ES-I3 (cell line): ENCODE results near the gene LRRC8B.

Source experiments
- H3K36me3 ChIP-seq: 2 replicates; pipeline ENCODE4 v1.6.1; 2013; ENCODE audit warnings: mild to moderate bottlenecking, low read length, control low read depth, moderate library complexity; ENCODE audit not compliant: insufficient read depth
- H3K4me1 ChIP-seq: 2 replicates; pipeline ENCODE4 v1.6.1; 2013; ENCODE audit warnings: mild to moderate bottlenecking, control low read depth, low read length; ENCODE audit not compliant: insufficient read depth
- H3K9ac ChIP-seq: 2 replicates; pipeline ENCODE4 v1.6.1; 2013; ENCODE audit warnings: low read depth, mild to moderate bottlenecking, low read length, moderate library complexity
- H3K9me3 ChIP-seq: 2 replicates; pipeline ENCODE4 v1.6.1; 2013; ENCODE audit warnings: mild to moderate bottlenecking, low read length, moderate library complexity; ENCODE audit not compliant: control insufficient read depth, insufficient read depth

The LRRC8B gene

DNA sequence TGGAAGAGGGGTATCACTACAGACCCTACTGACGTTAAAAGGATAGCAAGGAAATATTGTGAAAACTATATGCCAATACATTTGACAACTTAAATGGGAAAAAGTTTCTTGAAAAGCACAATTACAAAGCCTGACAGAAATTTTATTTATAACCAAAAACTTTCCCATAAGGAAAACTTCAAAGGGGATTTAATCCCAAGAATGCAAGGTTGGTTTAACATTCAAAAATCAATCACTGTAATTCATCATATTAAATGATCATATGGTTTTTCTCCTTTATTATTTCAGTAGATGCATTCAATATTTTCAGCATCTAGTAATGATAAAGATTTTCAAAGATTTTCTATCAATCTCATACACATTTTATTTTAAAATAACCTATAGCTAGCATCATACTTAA is 121.6 kb downstream of the LRRC8B start:
- H3K4me1 ChIP-seq, result no peaks in the 10 kb centered on the region
- 0 out of 2 replicates have a peak, but pooled peaks cover 2% of the 10 kb centered on the region for H3K9me3 ChIP-seq
- no peak overlapping the region for H3K9ac ChIP-seq
- no peaks in the 10 kb centered on the region for H3K36me3 ChIP-seq
